Lower leg skin (tissue), 4 donors: ENCODE results near the gene TBC1D21. TPM values are rescaled to one million over a fixed set of nuclear protein-coding genes. Genes with fewer than 3 reads are reported as not detected.

Source experiments
- DNase-seq, 2 donors: peaks; one replicate each; pipeline ENCODE4 v3.0.0-alpha.2; 2019; ENCODE audit warnings: low spot score in 2 of 2
- H3K4me3 ChIP-seq: fragments of 200-600 bp; sonication (generic); 2 replicates; pipeline ENCODE4 v1.5.1; 2017; ENCODE audit warnings: mild to moderate bottlenecking, low read depth; ENCODE audit not compliant: poor library complexity, severe bottlenecking
- CTCF ChIP-seq, 3 donors: fragments of 450-650 bp; IDR thresholded peaks; one replicate each; pipeline ENCODE4 v1.5.1; 2016; ENCODE audit warnings: antibody characterized with exemption in 3 of 3, mild to moderate bottlenecking in 3 of 3, moderate library complexity in 2 of 3
- POLR2A ChIP-seq, 2 donors: fragments of 450-650 bp; IDR thresholded peaks; one replicate each; pipeline ENCODE4 v1.6.1; 2016 to 2017; ENCODE audit warnings: antibody characterized with exemption in 2 of 2, mild to moderate bottlenecking in 1 of 2, moderate library complexity in 1 of 2
- WGBS, 2 donors: methylation state at CpG; one replicate each; pipeline ENCODE4 v1.1.5; 2018; 5-methylcytosine and 5-hydroxymethylcytosine counted together
- intact Hi-C: fragments of 100-400 bp; cut with DNase I; formaldehyde crosslinking; loops from one replicate; pipeline ENCODE4 v1.15.0; 2023; ENCODE audit warnings: low total_unique reads
- total RNA-seq, 4 donors: library from RNA; depleted of rRNA; stranded (reverse); fragments of >200 nt; gene quantifications; one replicate each; pipeline ENCODE4 v1.1.0, GENCODE V29; 2016

The TBC1D21 gene
- total RNA-seq, 4 donors from 2014 or later, result not detected

- DNase-seq, result no peak
- 93 to 97% methylated on average over 3 of the region's 3 CpGs for WGBS, 2 donors
- no peak overlapping the region for H3K4me3 ChIP-seq
- TF ChIP-seq POLR2A (IDR thresholded peaks at IDR 0.05), result no peak
- no peak for TF ChIP-seq CTCF (IDR thresholded peaks at IDR 0.05)
- intact Hi-C loops, result loop anchor here (10.0 kb wide), 1 partner anchor 351 kb away; no protein-coding TSS in a partner anchor
These were observed 32.0 kb downstream of the TBC1D21 start for GRCh38 chr15:73905225-73905827.

- WGBS, 2 donors, result 84% methylated on average over 4 of the region's 4 CpGs
- no peak for DNase-seq
- TF ChIP-seq CTCF (IDR thresholded peaks at IDR 0.05) (no peak), POLR2A (IDR thresholded peaks at IDR 0.05) (no peak)
- intact Hi-C loops, result loop anchor here (10.0 kb wide), 1 partner anchor 352 kb away; no protein-coding TSS in a partner anchor
- no peak overlapping the region for H3K4me3 ChIP-seq
These were observed 33.1 kb downstream of the TBC1D21 start for GRCh38 chr15:73906346-73907034.

- no peak overlapping the region for H3K4me3 ChIP-seq
- intact Hi-C loops, result loop anchor here (10.0 kb wide), 1 partner anchor 352 kb away; no protein-coding TSS in a partner anchor
- WGBS, 2 donors, result 63 to 65% methylated on average over 2 of the region's 2 CpGs
- no peak for TF ChIP-seq CTCF (IDR thresholded peaks at IDR 0.05)
- TF ChIP-seq POLR2A (IDR thresholded peaks at IDR 0.05), result no peak
- DNase-seq, result no peak
These were observed 33.7 kb downstream of the TBC1D21 start for GRCh38 chr15:73907035-73907408.

- 3 to 12% methylated on average over 7 of the region's 7 CpGs for WGBS, 2 donors
- DNase-seq, result peak; percentile 68 to 96
- intact Hi-C loops, result loop anchor here (10.0 kb wide), 1 partner anchor 353 kb away; no protein-coding TSS in a partner anchor
These were observed 34.9 kb downstream of the TBC1D21 start for GRCh38 chr15:73908030-73908821.

GRCh38 chr15:73908822-73909122, 35.4 kb downstream of the TBC1D21 start:
- H3K4me3 ChIP-seq, result no peak overlapping the region
- DNase-seq, result no peak
- TF ChIP-seq POLR2A (IDR thresholded peaks at IDR 0.05) (no peak), CTCF (IDR thresholded peaks at IDR 0.05) (no peak)
- intact Hi-C loops, result loop anchor here (10.0 kb wide), 1 partner anchor 354 kb away; no protein-coding TSS in a partner anchor
- 96 to 100% methylated on average over 2 of the region's 2 CpGs for WGBS, 2 donors

More at GRCh38 chr15:73908030-73908821, 34.9 kb downstream of the TBC1D21 start:
- no peak overlapping the region for H3K4me3 ChIP-seq
- TF ChIP-seq POLR2A (IDR thresholded peaks at IDR 0.05), result no peak
- TF ChIP-seq CTCF (IDR thresholded peaks at IDR 0.05), result peak in 1 of 3 donors; percentile 58
